NT2/D1 (cell line): ENCODE results near the gene SNAPC2.
A peak's percentile ranks its signal among the peaks of the same experiment; 100 is the strongest.
"Not testable (repeated sequence)": the region's sequence is repeated elsewhere in the genome, so short reads cannot be mapped to it uniquely, and the experiment has no call there.

Experiments used
- DNase-seq: peaks from one replicate; pipeline ENCODE4 v3.0.0-alpha.2; 2011; ENCODE audit warnings: low read depth, low spot score
- H3K27me3 ChIP-seq: 2 replicates; pipeline ENCODE4 v1.6.0; 2011; ENCODE audit warnings: mild to moderate bottlenecking; ENCODE audit not compliant: insufficient read length, insufficient read depth
- H3K36me3 ChIP-seq: 2 replicates; pipeline ENCODE4 v1.6.1; 2011; ENCODE audit warnings: mild to moderate bottlenecking, low read length, mixed read lengths; ENCODE audit not compliant: insufficient read depth, insufficient read length
- H3K4me1 ChIP-seq: 2 replicates; pipeline ENCODE4 v1.5.1; 2011; ENCODE audit not compliant: insufficient read depth, insufficient read length
- H3K4me3 ChIP-seq: 2 replicates; pipeline ENCODE4 v1.5.1; 2011; ENCODE audit warnings: low read depth; ENCODE audit not compliant: insufficient read length
- H3K9ac ChIP-seq: 2 replicates; pipeline ENCODE4 v1.6.0; 2011; ENCODE audit warnings: low read depth; ENCODE audit not compliant: insufficient read length
- H3K9me3 ChIP-seq: 2 replicates; pipeline ENCODE4 v1.5.1; 2011; ENCODE audit warnings: mild to moderate bottlenecking, low read length; ENCODE audit not compliant: insufficient read depth
- SUZ12 ChIP-seq: IDR thresholded peaks from 2 replicates; pipeline ENCODE4 v1.6.1; 2011; ENCODE audit not compliant: insufficient read length, insufficient read depth; ENCODE audit errors: extremely low read depth
- YY1 ChIP-seq: IDR thresholded peaks from 2 replicates; pipeline ENCODE4 v1.6.1; 2011; ENCODE audit not compliant: insufficient read length, insufficient read depth
- ZNF274 ChIP-seq: IDR thresholded peaks from 2 replicates; pipeline ENCODE4 v1.6.1; 2011; ENCODE audit warnings: mild to moderate bottlenecking, low read depth, low read length

SNAPC2 gene

DNA sequence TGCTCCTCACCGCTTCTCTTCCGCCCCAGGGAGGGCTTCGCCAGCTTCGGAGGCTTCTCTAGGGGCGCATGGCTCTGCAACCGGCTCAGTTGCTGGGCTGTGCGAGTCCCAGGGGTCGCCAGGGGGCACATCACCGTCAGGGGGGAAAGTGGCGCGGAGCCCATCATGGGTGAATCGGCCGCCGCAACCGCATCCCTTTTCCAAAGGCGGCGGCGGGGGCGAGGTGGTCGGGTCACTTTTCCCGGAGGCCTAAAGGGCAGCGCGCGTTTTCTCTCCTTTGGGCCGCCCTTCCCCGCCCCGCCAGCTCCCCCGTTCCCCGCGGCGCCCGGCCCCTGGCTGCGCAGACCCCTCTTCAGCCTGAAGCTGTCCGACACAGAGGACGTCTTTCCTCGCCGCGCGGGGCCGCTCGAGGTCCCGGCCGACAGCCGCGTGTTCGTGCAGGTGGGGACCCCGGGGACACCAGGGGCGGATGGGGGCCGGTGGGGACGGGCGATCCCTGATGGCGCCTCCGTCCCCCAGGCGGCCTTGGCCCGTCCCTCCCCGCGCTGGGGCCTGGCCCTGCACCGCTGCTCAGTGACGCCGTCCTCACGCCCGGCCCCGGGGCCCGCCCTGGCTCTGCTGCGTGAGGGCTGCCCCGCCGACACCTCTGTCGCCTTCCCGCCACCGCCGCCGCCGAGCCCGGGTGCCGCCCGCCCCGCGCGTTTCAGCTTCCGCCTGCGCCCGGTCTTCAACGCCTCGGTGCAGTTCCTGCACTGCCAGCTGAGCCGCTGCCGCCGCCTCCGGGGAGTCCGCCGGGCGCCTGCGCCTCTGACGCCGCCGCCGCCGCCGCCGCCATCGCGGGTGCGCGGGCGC is 3.8 kb upstream of the SNAPC2 start:
- Histone ChIP-seq H3K9me3 (peaks cover 4% of the 10 kb centered on the region; the same call in 1 of the 2 replicates), H3K9ac (peak overlapping the region; percentile 85), H3K27me3 (peaks cover 36% of the 10 kb centered on the region), H3K4me3 (peak overlapping the region; percentile 45), H3K4me1 (peaks cover 9% of the 10 kb centered on the region), H3K36me3 (peaks cover 17% of the 10 kb centered on the region)
- DNase-seq = no peak
- no peak for TF ChIP-seq YY1
- no peak for TF ChIP-seq SUZ12
- no peak for TF ChIP-seq ZNF274

DNA sequence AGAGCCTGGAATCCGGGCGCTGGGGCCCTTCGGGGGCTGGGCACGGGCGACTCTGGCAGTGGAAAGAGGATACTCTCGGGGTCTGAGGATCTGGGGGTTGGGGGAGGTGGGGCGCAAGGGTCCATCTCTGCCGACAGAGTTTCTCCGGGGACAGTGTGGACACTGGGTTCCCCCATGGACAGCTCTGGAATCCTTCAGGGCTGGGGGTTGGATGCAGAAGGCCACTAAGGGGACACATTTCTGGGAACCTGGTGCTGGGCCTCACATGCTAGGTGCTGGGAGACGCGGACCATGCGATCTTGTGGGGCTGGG is 3.2 kb upstream of the SNAPC2 start:
- H3K36me3 ChIP-seq = peaks cover 16% of the 10 kb centered on the region
- H3K27me3 ChIP-seq = peaks cover 36% of the 10 kb centered on the region
- peaks cover 14% of the 10 kb centered on the region for H3K4me1 ChIP-seq
- H3K9me3 ChIP-seq = peaks cover 4% of the 10 kb centered on the region; the same call in 1 of the 2 replicates
- TF ChIP-seq YY1 (no peak), SUZ12 (no peak), ZNF274 (no peak)
- DNase-seq = no peak
- peak overlapping the region; percentile 50 for H3K4me3 ChIP-seq
- H3K9ac ChIP-seq = peak overlapping the region; percentile 85

DNA sequence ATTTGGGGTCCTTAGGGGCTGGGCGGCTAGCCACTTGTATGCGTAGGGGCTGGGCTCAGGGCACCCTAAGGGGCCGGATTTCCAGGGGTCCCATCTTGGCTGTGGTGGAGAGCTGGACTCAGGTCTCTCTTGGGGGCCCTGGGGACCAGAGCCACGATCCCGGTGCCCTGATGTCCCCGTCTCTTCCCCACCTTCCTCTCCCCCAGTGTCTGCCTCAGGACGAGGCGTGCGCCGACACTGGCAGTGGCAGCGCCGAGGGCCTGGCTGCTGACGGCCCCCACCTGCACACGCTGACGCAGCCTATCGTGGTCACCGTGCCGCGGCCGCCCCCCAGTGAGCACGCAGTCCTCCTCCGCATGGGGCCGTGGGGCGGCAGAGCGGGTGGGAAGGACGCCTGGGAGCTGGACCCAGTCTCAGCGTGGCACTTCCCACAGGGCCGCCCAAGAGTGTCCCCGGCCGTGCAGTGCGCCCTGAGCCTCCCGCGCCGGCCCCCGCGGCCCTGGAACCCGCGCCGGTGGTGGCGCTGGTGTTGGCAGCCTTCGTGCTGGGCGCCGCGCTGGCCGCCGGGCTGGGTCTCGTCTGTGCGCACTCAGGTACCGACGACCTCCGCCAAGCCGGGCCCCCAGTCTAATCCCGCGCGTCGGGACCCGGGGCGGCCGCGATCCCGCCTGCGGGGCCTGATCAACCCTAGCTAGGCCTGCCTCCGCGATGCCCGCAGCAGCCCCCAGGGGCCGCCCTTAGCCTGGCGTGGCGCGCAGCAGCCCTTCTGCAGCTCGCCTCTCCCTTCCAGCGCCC is 2.7 kb upstream of the SNAPC2 start:
- DNase-seq = no peak
- peak overlapping the region; percentile 85 for H3K9ac ChIP-seq
- no peak for TF ChIP-seq ZNF274
- peaks cover 36% of the 10 kb centered on the region for H3K27me3 ChIP-seq
- H3K4me3 ChIP-seq = peak overlapping the region; percentile 50
- peaks cover 19% of the 10 kb centered on the region for H3K4me1 ChIP-seq
- peaks cover 18% of the 10 kb centered on the region for H3K36me3 ChIP-seq
- peaks cover 4% of the 10 kb centered on the region; the same call in 1 of the 2 replicates for H3K9me3 ChIP-seq

DNA sequence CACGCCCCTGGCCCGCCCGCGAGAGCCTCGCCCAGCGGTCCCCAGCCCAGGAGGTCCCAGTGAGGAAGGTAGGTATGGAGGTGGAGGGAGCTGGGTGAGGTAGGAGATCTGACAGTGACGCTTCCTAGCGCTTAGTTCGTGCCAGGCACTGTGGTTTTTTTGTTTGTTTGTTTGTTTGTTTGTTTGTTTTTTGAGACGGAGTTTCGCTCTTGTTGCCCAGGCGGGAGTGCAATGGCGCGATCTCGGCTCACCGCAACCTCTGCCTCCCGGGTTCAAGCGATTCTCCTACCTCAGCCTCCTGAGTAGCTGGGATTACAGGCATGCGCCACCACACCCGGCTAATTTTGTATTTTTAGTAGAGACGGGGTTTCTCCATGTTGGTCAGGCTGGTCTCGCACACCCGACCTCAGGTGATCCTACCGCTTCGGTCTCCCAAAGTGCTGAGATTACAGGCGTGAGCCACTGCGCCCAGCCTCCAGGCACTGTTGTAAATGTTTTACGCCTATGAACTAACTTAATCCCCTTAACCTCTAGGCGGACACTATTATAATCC is 2.0 kb upstream of the SNAPC2 start:
- Histone ChIP-seq H3K9ac (peak overlapping the region; percentile 85), H3K4me1 (peaks cover 20% of the 10 kb centered on the region), H3K4me3 (peak overlapping the region; percentile 50), H3K27me3 (peaks cover 36% of the 10 kb centered on the region), H3K36me3 (peaks cover 18% of the 10 kb centered on the region)
- not testable (repeated sequence) for DNase-seq, H3K9me3 ChIP-seq

DNA sequence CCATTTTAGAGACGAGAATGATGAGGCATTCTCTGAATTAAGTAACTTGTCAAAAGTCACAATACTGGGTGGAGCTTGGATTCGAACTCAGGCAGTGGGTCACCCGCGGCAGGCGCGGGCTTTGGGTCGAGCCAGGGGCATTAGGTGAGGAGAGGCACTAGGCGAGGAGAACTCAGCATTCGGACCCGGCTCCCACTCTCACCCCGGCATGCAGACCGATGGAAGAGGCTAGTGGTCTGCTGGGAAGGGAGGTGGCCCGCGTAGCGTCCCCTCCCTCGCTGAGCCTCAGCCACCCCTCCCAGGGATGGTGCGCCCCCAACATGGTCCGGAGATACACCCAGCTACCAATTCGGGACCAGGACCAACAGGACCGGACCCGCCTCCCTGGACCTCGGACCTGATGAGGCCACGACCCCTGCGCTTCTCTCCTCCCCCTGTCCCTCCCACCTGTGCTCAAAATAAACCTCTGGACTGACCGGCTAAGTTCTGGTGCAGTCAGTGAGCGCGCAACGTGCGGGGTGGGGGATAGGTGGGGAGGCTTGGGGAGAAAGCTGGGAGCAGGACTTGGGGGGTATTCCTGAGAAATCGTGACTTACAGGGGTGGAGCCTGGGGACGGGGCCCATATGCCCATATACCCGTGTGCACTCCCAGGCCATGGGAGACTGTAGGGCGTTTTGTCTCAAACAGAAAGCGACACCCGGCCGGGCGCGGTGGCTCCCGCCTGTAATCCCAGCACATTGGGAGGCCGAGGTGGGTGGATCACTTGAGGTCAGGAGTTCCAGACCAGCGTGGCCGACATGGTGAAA is 1.3 kb upstream of the SNAPC2 start:
- no peak for DNase-seq
- no peak overlapping the region for H3K4me3 ChIP-seq

GRCh38 chr19:7920519-7921301 is 572 bp downstream of the SNAPC2 start:
- Histone ChIP-seq H3K27me3 (peaks cover 27% of the 10 kb centered on the region), H3K4me1 (peaks cover 23% of the 10 kb centered on the region), H3K4me3 (peak overlapping the region; percentile 86), H3K36me3 (peaks cover 33% of the 10 kb centered on the region), H3K9me3 (peaks cover 4% of the 10 kb centered on the region; the same call in 1 of the 2 replicates), H3K9ac (peak overlapping the region; percentile 89)
- TF ChIP-seq YY1 (no peak), SUZ12 (no peak), ZNF274 (no peak)
- peak; percentile 89 for DNase-seq

More for the DNA sequence above, 1.3 kb upstream of the SNAPC2 start:
- Histone ChIP-seq H3K4me1 (peaks cover 22% of the 10 kb centered on the region), H3K36me3 (peaks cover 25% of the 10 kb centered on the region), H3K9me3 (peaks cover 4% of the 10 kb centered on the region; the same call in 1 of the 2 replicates), H3K9ac (peak overlapping the region; percentile 10), H3K27me3 (peaks cover 36% of the 10 kb centered on the region)
- TF ChIP-seq ZNF274 (no peak), SUZ12 (no peak), YY1 (no peak)
